ENCODE measurements around the gene ADNP. TPM values are rescaled to one million over a fixed set of nuclear protein-coding genes. Genes with fewer than 3 reads are reported as not detected.

Gene ADNP
- total RNA-seq, 1 donor, result 23.5 TPM

DNA sequence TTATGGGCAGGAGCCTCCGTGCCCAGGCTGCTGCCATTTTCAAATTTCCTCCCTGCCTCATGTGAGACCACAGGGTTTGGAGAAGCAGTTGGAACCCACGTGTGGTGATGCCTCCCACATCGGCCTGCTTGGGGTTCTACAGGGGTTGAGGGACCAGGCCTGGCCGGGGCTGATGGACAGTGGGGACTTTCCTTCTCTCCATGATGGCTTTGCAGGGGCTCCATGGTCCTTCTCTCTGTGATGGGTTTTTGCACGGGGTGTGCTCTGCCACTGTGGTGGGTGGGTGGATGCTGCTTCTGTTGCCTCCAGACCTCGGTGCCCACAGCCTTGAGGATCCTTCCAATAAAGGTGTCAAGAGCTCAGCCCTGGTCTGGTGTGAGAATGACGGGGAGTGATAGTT lies 54.4 kb downstream of the ADNP start:
- H3K36me3 ChIP-seq (ENCODE audit: insufficient read depth, low read length), result no peaks in the 10 kb centered on the region
- H3K9me3 ChIP-seq (ENCODE audit: low read depth, low read length), result no peaks in the 10 kb centered on the region
- no peaks in the 10 kb centered on the region for H3K79me2 ChIP-seq (ENCODE audit: insufficient read depth, low read length)
- H3K4me2 ChIP-seq (ENCODE audit: insufficient read depth, low read length), result no peak overlapping the region
- no peak overlapping the region for H2AFZ ChIP-seq (ENCODE audit: low read length)
- no peaks in the 10 kb centered on the region for H3K4me1 ChIP-seq (ENCODE audit: insufficient read depth, low read length)
- peak; percentile 26 for DNase-seq (ENCODE audit: insufficient read length, low spot score, missing footprints)
- no peak overlapping the region for H3K27ac ChIP-seq (ENCODE audit: low read depth, low read length)
- H4K20me1 ChIP-seq (ENCODE audit: insufficient read depth, low read length), result no peaks in the 10 kb centered on the region
- no peaks in the 10 kb centered on the region for H3K27me3 ChIP-seq (ENCODE audit: insufficient read depth, low read length)
- TF ChIP-seq CTCF (IDR thresholded peaks at IDR 0.05; ENCODE audit: extremely low read depth, low read depth, low read length), result no peak
- no peak overlapping the region for H3K4me3 ChIP-seq (ENCODE audit: insufficient read depth, low read length)

DNA sequence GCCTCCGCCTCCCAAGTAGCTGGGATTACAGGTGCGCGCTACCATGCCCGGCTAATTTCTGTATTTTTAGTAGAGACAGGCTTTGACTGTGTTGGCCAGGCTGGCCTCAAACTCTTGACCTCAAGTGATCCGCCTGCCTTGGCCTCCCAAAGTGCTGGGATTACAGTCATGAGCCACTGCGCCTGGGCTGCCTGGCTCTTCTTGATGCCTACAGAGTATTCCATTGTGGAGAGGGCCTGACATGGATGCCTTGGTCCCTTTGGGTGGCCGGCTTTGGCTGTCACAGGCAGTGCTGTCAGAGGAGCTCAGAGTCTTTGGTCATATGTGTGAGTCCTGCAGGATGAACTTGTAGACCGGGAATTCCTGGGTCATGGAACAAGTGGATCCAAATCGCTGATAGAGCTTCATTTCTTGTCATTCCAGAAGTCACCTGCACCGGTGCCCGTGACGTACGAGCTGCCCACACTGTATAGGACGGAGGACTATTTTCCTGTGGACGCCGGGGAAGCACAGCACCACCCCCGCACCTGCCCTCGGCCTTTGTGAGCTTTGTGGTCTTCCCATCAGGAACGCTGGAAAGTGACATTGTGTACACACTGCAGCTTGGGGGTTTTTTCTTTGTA lies 55.1 kb downstream of the ADNP start:
- no peak for TF ChIP-seq CTCF (IDR thresholded peaks at IDR 0.05; ENCODE audit: extremely low read depth, low read depth, low read length)
- no peak overlapping the region for H3K4me2 ChIP-seq (ENCODE audit: insufficient read depth, low read length)
- no peak overlapping the region for H3K4me3 ChIP-seq (ENCODE audit: insufficient read depth, low read length)
- no peaks in the 10 kb centered on the region for H3K4me1 ChIP-seq (ENCODE audit: insufficient read depth, low read length)
- no peak overlapping the region for H3K27ac ChIP-seq (ENCODE audit: low read depth, low read length)
- H3K36me3 ChIP-seq (ENCODE audit: insufficient read depth, low read length), result no peaks in the 10 kb centered on the region
- DNase-seq (ENCODE audit: insufficient read length, low spot score, missing footprints), result peak; percentile 52
- no peaks in the 10 kb centered on the region for H3K79me2 ChIP-seq (ENCODE audit: insufficient read depth, low read length)
- H3K9me3 ChIP-seq (ENCODE audit: low read depth, low read length), result no peaks in the 10 kb centered on the region
- H2AFZ ChIP-seq (ENCODE audit: low read length), result no peak overlapping the region
- H4K20me1 ChIP-seq (ENCODE audit: insufficient read depth, low read length), result no peaks in the 10 kb centered on the region
- no peaks in the 10 kb centered on the region for H3K27me3 ChIP-seq (ENCODE audit: insufficient read depth, low read length)

GRCh38 chr20:50874758-50875665 lies 56.2 kb downstream of the ADNP start:
- Histone ChIP-seq H3K4me1 (ENCODE audit: insufficient read depth, low read length) (no peaks in the 10 kb centered on the region), H3K27ac (ENCODE audit: low read depth, low read length) (no peak overlapping the region), H3K4me3 (ENCODE audit: insufficient read depth, low read length) (no peak overlapping the region), H3K9me3 (ENCODE audit: low read depth, low read length) (no peaks in the 10 kb centered on the region), H2AFZ (ENCODE audit: low read length) (no peak overlapping the region), H3K4me2 (ENCODE audit: insufficient read depth, low read length) (no peak overlapping the region), H3K79me2 (ENCODE audit: insufficient read depth, low read length) (no peaks in the 10 kb centered on the region), H4K20me1 (ENCODE audit: insufficient read depth, low read length) (no peaks in the 10 kb centered on the region), H3K27me3 (ENCODE audit: insufficient read depth, low read length) (no peaks in the 10 kb centered on the region), H3K36me3 (ENCODE audit: insufficient read depth, low read length) (no peaks in the 10 kb centered on the region)
- peak; percentile 43 for DNase-seq (ENCODE audit: insufficient read length, low spot score, missing footprints)
- no peak for TF ChIP-seq CTCF (IDR thresholded peaks at IDR 0.05; ENCODE audit: extremely low read depth, low read depth, low read length)

DNA sequence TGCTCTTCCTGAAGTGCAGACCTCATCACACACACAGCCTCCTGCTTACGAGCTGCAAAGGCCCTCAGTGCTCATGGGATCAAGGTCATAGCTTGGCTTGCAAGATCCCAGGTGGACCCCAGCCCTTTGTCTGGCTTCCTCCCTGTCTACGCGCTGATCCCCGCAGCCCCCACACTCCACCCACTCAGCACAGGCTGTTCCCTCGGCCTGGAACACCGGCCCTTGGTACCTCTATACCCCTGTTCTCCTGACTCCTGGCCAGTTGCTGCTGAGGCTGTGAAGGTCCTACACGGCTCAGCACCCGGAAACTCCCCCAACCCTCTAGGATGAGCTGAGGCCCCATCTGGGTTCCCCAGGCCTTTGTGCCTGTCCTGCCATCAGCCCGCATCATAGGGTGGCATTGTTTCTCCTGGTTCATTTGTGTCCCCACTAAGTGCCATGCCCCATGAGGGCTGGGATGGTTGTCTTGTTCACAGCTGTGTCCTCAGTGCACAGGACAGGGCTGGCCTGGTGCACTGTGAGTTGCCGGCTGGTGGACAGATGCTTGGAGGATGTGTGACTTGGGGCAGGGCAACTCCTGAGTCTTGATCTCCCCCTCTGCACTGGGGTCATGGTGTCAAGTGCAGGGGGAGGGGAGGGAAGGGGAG lies 57.0 kb downstream of the ADNP start:
- H3K4me3 ChIP-seq (ENCODE audit: insufficient read depth, low read length), result no peak overlapping the region
- no peaks in the 10 kb centered on the region for H3K79me2 ChIP-seq (ENCODE audit: insufficient read depth, low read length)
- DNase-seq (ENCODE audit: insufficient read length, low spot score, missing footprints), result peak; percentile 41
- no peaks in the 10 kb centered on the region for H3K27me3 ChIP-seq (ENCODE audit: insufficient read depth, low read length)
- no peaks in the 10 kb centered on the region for H3K4me1 ChIP-seq (ENCODE audit: insufficient read depth, low read length)
- no peaks in the 10 kb centered on the region for H3K36me3 ChIP-seq (ENCODE audit: insufficient read depth, low read length)
- TF ChIP-seq CTCF (IDR thresholded peaks at IDR 0.05; ENCODE audit: extremely low read depth, low read depth, low read length), result no peak
- H3K4me2 ChIP-seq (ENCODE audit: insufficient read depth, low read length), result no peak overlapping the region
- H4K20me1 ChIP-seq (ENCODE audit: insufficient read depth, low read length), result no peaks in the 10 kb centered on the region
- H3K9me3 ChIP-seq (ENCODE audit: low read depth, low read length), result no peaks in the 10 kb centered on the region
- no peak overlapping the region for H2AFZ ChIP-seq (ENCODE audit: low read length)
- H3K27ac ChIP-seq (ENCODE audit: low read depth, low read length), result no peak overlapping the region
